ENCODE measurements around the gene GPR173. TPM values are rescaled to one million over a fixed set of nuclear protein-coding genes. Genes with fewer than 3 reads are reported as not detected.

Gene GPR173
- total and polyA plus RNA-seq, 9 of the 15 experiments (the other 6 are each of a cell fraction or from before 2014, with no cell fraction given), result 0.01 TPM; not detected in 8

DNA sequence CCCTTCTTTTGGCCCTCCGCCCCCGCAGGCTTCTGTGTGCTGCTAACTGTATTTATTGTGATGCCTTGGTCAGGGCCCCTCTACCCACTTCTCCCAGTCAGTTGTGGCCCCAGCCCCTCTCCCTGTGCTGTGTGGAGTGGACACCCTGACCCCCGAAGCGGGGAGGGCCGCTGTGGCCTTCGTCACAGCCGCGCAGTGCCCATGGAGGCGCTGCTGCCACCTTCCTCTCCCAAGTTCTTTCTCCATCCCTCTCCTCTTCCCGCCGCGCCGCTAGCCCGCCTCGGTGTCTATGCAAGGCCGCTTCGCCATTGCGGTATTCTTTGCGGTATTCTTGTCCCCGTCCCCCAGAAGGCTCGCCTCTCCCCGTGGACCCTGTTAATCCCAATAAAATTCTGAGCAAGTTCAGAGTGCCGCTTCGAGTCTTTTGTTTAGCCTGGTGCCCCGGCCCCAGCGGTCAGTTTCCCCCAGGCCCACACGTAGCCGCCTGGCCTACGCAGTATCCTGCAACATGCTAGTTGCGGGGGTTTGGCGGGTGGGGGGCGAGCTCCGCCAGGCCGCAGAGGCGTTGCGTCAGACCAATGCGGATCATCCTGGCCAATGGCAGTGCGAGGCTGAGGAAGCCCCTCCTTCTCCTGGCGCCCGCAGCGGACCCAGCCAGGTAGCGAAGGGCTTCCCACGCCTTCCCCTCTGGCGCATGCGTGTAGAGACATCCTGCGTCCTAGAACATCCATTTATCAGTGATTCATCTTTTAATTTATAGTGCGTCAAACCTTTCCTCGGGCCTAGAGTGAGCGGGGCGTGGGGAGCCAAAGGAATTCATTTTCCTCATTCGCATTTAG, 39.8 kb downstream of the GPR173 start:
- intact Hi-C loops (cut with micrococcal nuclease) (no loop called here), in situ Hi-C loops (cut with MboI) (no loop called here)
- Histone ChIP-seq H3K36me3 (ENCODE audit: control insufficient read depth, insufficient read depth, low read length) (peaks cover 18% of the 10 kb centered on the region; the same call in 2 of the 3 replicates), H3K27me3 (ENCODE audit: control insufficient read depth in 2 of 2, insufficient read depth in 2 of 2, low read length in 2 of 2) (no peaks in the 10 kb centered on the region; a peak in 2 of 5 replicates), H2AFZ (ENCODE audit: low read depth, low read length) (no peak overlapping the region), H3K9me1 (ENCODE audit: control insufficient read depth, insufficient read depth, low read length) (no peaks in the 10 kb centered on the region), H4K20me1 (replicated peaks; ENCODE audit: control insufficient read depth, insufficient read depth, low read length) (0 out of 2 replicates have a peak, but pooled peaks cover under 1% of the 10 kb centered on the region), H3K9ac (ENCODE audit: insufficient read depth in 1 of 2, low read depth in 2 of 2, low read length in 2 of 2) (no peak overlapping the region), H3K4me3 (no peak overlapping the region), H3K9me3 (replicated peaks; ENCODE audit: control insufficient read depth, insufficient read depth, low read depth, low read length) (no peaks in the 10 kb centered on the region; the same call in 1 of the 2 replicates), H3K79me2 (ENCODE audit: control insufficient read depth, insufficient read depth, low read length) (peaks cover 3% of the 10 kb centered on the region; the same call in 1 of the 3 replicates), H3K4me2 (ENCODE audit: insufficient read depth, low read length) (no peak overlapping the region), H3K27ac (ENCODE audit: extremely low read depth, low read depth, low read length) (no peak overlapping the region), H3K4me1 (replicated peaks in 1 of 2; ENCODE audit: control insufficient read depth in 2 of 2, insufficient read depth in 2 of 2, low read length in 2 of 2) (0 out of 5 replicates have a peak, but pooled peaks cover 0 to 1% of the 10 kb centered on the region in 2 experiments)
- no TSS peak for BruUV-seq (replicated peaks)
- TF ChIP-seq FOSL1 (tag; conservative IDR thresholded peaks at IDR 0.05), result no peak
- no peak for TF ChIP-seq MYC (IDR thresholded peaks at IDR 0.05; ENCODE audit: low read depth, low read length)
- TF ChIP-seq MYC (CRISPR knock-in tag; IDR thresholded peaks at IDR 0.05; ENCODE audit: borderline replicate concordance, low read depth), result no peak
- no peak for TF ChIP-seq ZNF146 (CRISPR knock-in tag; IDR thresholded peaks at IDR 0.05; ENCODE audit: unreplicated experiment)
- TF ChIP-seq RBFOX2 (IDR thresholded peaks at IDR 0.05; ENCODE audit: low read depth, low read length), result 0 out of 2 replicates have a peak, but pooled peaks have one; percentile 33
- no peak for TF ChIP-seq SMARCB1 (IDR thresholded peaks at IDR 0.05; ENCODE audit: insufficient read length, low read depth)
- no peak for TF ChIP-seq MED1 (CRISPR knock-in tag; IDR thresholded peaks at IDR 0.05; ENCODE audit: borderline replicate concordance)
- TF ChIP-seq ZNF780A (CRISPR knock-in tag; IDR thresholded peaks at IDR 0.05), result no peak
- TF ChIP-seq ZBTB33 (CRISPR knock-in tag; IDR thresholded peaks at IDR 0.05), result peak; percentile 77
- peak; percentile 19 for TF ChIP-seq HMGN3 (IDR thresholded peaks at IDR 0.05; ENCODE audit: borderline replicate concordance, extremely low read depth, insufficient read length, low read depth, low read length)
- ChIA-PET POLR2A (no interaction called here), CTCF (ENCODE audit: low intra/inter-chr PET ratio) (interaction anchor here (1.3 to 1.5 kb wide), 2 partner anchors 17 kb away, joined by 3 to 7 read pairs; no protein-coding TSS in a partner anchor)
- FAIRE-seq, result no peak
- 48% methylated on average over 23 of the region's 51 CpGs for WGBS (ENCODE audit: insufficient coverage, low coverage, missing lambda C conversion rate)
- ATAC-seq, result no peak
- DNase-seq (ENCODE audit: extremely low read depth in 1 of 4, low spot score in 3 of 4), result no peak

Data from K562 (cell line).